GM12872 (cell line): Measurements from ENCODE around the gene PTPRO.

ENCODE experiments used
- TF ChIP-seq, protein P1 (sequence below): IDR thresholded peaks from 3 replicates; pipeline ENCODE4 v1.5.1; 2011; ENCODE audit warnings: low read depth, mild to moderate bottlenecking, low read length, moderate library complexity; ENCODE audit not compliant: insufficient read depth

The PTPRO gene

DNA sequence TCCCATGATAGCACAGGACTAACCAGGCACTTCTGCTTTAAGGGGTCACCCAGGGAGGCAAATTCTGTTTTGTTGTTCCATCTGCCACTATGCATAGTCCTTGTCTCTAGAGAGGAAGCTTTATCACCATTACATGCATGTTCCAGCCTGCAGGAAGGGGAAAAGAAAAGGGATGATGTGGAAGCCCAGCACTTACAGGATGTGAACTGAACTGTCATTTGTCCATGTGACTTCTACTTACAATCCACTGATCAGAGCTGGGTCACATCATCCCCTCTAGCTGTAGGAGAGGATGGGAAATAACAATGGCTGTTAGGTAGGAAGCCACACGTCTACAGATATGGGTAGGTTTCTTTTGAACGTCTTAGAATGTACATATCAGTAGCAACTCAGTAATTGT, 203.1 kb downstream of the PTPRO start:
- TF ChIP-seq, protein P1, sequence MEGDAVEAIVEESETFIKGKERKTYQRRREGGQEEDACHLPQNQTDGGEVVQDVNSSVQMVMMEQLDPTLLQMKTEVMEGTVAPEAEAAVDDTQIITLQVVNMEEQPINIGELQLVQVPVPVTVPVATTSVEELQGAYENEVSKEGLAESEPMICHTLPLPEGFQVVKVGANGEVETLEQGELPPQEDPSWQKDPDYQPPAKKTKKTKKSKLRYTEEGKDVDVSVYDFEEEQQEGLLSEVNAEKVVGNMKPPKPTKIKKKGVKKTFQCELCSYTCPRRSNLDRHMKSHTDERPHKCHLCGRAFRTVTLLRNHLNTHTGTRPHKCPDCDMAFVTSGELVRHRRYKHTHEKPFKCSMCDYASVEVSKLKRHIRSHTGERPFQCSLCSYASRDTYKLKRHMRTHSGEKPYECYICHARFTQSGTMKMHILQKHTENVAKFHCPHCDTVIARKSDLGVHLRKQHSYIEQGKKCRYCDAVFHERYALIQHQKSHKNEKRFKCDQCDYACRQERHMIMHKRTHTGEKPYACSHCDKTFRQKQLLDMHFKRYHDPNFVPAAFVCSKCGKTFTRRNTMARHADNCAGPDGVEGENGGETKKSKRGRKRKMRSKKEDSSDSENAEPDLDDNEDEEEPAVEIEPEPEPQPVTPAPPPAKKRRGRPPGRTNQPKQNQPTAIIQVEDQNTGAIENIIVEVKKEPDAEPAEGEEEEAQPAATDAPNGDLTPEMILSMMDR, result no peak

DNA sequence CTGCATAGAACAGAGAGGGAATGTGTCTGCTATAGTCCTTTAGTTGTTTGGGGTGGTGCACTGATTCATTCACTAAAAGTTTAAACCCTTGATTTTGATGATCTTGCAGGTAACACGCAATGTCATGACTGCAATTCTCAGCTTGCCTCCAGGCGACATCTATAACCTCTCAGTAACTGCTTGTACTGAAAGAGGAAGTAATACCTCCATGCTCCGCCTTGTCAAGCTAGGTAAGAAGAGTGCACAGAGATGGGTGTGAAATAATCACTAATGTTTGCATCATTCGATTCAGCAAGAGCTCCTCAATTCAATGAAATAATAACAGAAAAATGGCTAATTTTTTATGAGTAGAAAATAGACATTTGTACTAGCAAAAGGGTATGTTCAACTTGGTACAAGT, 203.7 kb downstream of the PTPRO start:
- TF ChIP-seq, protein P1, result peak; percentile 44; the same call in 1 of the 3 replicates

DNA sequence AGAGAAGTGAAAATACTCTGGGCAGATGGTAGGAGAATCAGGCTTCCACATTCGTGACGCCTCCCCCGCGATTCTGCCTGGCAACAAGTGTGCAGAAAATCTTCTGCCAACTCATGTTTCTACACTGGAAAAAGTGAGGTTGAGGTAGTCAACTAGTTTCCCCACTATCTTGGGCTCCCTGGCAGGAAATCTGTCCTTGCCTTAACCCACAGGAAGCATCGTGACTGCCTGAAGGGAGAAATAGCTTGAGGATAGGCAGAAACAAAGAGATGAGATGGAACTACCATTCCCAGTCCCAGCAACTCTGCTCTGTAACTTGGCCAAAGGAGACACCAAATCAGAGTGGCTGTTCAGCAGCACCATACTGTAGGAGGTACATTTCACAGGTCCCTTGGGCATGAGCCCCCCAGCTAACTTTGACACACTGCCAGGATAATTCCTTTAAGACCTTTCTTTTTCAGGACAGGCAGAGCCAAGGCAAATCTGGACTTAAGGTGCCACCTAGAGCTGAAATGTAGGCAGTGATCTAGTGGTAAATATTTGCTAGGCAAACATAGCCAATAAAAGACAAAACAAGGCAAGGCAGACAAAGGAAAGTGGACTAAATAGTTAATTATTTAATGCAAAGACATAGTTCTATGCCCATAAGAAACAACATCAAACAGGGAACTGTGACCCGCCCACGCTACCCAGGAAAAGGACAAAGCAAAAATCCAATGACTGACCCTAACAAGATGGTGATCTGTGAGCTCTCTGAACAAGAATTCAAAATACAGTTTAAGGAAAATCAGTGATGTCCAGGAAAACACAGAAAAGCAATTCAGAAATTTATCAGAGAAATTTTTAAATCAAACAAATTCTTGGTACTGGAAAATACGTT, 205.1 kb downstream of the PTPRO start:
- TF ChIP-seq, protein P1, result 0 out of 3 replicates have a peak, but pooled peaks have one; percentile 16

DNA sequence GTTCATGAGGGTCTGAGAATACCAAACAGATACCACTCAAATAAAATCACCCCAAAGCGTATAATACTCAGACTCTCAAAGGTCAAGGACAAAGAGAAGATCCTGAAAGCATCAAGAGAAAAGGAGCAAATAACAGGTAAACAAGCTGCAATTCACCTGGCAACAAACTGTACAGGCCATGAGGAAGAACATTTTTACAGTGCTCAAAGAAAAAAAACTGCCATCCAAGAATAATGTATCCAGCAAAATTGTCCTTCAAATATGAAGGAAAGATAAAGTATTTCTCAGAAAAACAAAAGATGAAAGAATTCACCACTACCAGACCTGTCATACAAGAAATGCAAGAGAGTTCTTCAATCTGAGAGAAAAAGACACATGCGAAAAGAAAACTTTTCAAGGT, 206.4 kb downstream of the PTPRO start:
- TF ChIP-seq, protein P1, result no peak

DNA sequence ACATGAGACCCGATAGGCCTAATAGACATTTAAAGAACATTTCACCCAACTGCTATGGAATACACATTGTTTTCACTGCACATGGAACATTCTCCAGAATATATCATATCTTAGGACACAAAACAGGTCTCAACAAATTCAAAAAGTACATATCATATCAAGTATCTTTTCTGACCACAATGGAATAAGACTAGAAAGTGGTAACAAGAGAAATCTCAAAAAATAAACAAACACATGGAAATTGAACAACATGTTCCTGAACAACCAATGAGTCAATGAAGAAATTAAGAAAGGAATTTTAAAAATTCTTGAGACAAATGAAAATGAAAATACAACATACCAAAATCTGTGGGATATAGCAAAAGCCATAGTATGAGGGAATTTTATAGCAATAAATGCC, 208.1 kb downstream of the PTPRO start:
- TF ChIP-seq, protein P1, result no peak

DNA sequence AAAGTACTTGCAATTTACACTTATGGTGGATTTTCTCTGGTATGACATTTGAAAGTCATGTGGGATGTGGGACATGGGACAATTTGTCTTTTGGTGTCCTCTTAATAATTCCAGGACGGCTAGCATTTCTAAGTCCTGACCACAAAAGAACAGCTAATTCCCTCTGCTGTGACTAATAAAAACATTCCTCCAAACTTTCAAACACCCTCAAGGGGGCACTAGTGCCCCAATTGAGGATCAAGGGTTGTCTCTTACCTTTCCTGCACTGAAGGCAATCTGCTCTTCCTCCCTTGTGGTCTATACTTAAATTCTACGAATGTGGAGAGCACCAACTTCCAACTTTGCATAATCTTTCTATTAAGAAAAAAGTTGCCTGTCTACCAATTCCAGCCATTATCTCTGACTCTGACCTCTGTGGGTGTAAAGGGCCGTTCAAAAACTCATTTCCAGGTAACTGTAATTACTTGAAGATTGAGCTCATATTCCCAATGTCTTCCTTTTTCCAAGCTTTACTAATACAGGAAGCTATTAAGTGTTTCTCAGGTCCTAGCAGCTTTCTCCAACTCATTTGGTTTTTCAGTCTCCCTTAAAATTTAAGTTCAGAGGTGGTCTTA, 210.2 kb downstream of the PTPRO start:
- TF ChIP-seq, protein P1, result peak; percentile 68

DNA sequence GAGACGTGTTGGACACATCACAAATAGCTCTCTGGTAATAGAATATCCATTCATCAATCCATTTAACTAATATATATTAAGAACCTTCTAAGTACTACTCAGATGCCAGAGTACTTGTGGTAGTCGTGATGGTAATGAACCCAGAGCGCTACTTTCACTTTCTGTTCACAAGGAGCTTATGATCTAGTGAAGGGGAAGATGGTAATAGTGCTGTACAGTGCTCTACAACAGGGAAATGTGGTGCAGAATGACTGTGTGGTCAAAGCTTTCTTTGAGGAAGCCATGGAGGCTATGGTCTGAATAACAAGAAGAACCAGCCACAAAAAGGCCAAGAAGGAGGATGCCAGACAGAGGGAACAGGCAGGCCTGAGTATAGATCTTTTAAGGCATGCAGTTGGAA, 212.0 kb downstream of the PTPRO start:
- TF ChIP-seq, protein P1, result no peak
